Activated CD8-positive, alpha-beta memory T cell treated with anti-CD3 and anti-CD28 coated beads, Interleukin-2, amount 50 U/mL, for 4 hours (primary cell): Measurements from ENCODE around the gene CSNK1G3.

Experiments used
- DNase-seq: peaks from one replicate; pipeline ENCODE4 v3.0.0-alpha.2; 2020

The CSNK1G3 gene

GRCh38 chr5:123651234-123651633, 139.3 kb downstream of the CSNK1G3 start:
- no peak for DNase-seq

GRCh38 chr5:123659011-123659410, 147.0 kb downstream of the CSNK1G3 start:
- DNase-seq: no peak

GRCh38 chr5:123659495-123659894, 147.5 kb downstream of the CSNK1G3 start:
- DNase-seq: no peak

- no peak for DNase-seq
These were observed 153.0 kb downstream of the CSNK1G3 start for GRCh38 chr5:123664961-123665360.

- no peak for DNase-seq
These were observed 153.9 kb downstream of the CSNK1G3 start for GRCh38 chr5:123665822-123666371.
